ENCODE data around the gene DUOXA2. TPM values are rescaled to one million over a fixed set of nuclear protein-coding genes. Genes with fewer than 3 reads are reported as not detected.
A peak's percentile ranks its signal among the peaks of the same experiment; 100 is the strongest.
"Not testable (repeated sequence)": the region's sequence is repeated elsewhere in the genome, so short reads cannot be mapped to it uniquely, and the experiment has no call there.

Gene DUOXA2
- under 1 TPM in 1 of 2 donors, not detected in 1; 0.48 TPM for total RNA-seq
- under 1 TPM; 0.98 TPM for polyA plus RNA-seq
- long read RNA-seq, donor 1, result 0 reads
- long read RNA-seq, donor 2, result 0 reads
- long read RNA-seq, donor 3, result 0 reads
- long read RNA-seq, donor 4, result 0 reads
- long read RNA-seq, donor 5, result 0 reads

GRCh38 chr15:45114076-45114750 lies at the start of gene DUOXA2, which contains the start of gene DUOX2:
DUOXA2 (plus strand) TSS chr15:45114326; CDS start chr15:45114606, 280 bp downstream.
DUOX2 (minus strand) TSS chr15:45114172; CDS start chr15:45113411, 761 bp downstream.
- Histone ChIP-seq H3K9ac (ENCODE audit: insufficient read depth in 1 of 2, low read length in 2 of 2) (no peak within 1 kb of the TSS), H3K36me3 (ENCODE audit: control insufficient read depth in 4 of 4, insufficient read depth in 4 of 4, low read length in 4 of 4) (peaks cover 0 to under 1% (median 0%) of the 10 kb centered on the region in 4 donors), H3K4me1 (ENCODE audit: control insufficient read depth in 5 of 5, insufficient read depth in 5 of 5, low read length in 5 of 5) (peaks cover 0 to 20% (median 0%) of the 10 kb centered on the region in 5 donors), H3K9me3 (ENCODE audit: control insufficient read depth in 4 of 4, insufficient read depth in 3 of 4, low read length in 3 of 4) (peaks cover 0 to 14% (median 0%) of the 10 kb centered on the region in 4 donors), H3K4me3 (no peak within 1 kb of the TSS), H3K27ac (ENCODE audit: low read depth in 1 of 2, low read length in 1 of 2) (no peak within 1 kb of the TSS), H3K27me3 (ENCODE audit: control insufficient read depth in 3 of 3, insufficient read depth in 3 of 3, low read length in 2 of 3) (peaks cover 13 to 77% (median 70%) of the 10 kb centered on the region in 3 donors)
- WGBS, 2 donors, result 2% methylated on average over 42 of the region's 42 CpGs
- DNase-seq, result no peak
- ATAC-seq (ENCODE audit: insufficient read depth, low FRiP score), result no peak
- no peak for TF ChIP-seq CTCF (IDR thresholded peaks at IDR 0.05; ENCODE audit: control extremely low read depth, extremely low read depth)

- ATAC-seq (ENCODE audit: insufficient read depth, low FRiP score), result no peak
- 82 to 88% methylated on average over 4 of the region's 4 CpGs for WGBS, 2 donors
These were observed 49.7 kb upstream of the DUOXA2 start for GRCh38 chr15:45064386-45064785.

GRCh38 chr15:45069942-45070360 lies 44.2 kb upstream of the DUOXA2 start:
- H3K27me3 ChIP-seq (ENCODE audit: control insufficient read depth in 3 of 3, insufficient read depth in 3 of 3, low read length in 2 of 3); H3K36me3 ChIP-seq (ENCODE audit: control insufficient read depth in 4 of 4, insufficient read depth in 4 of 4, low read length in 4 of 4); ATAC-seq (ENCODE audit: insufficient read depth, low FRiP score); H3K9me3 ChIP-seq (ENCODE audit: control insufficient read depth in 4 of 4, insufficient read depth in 3 of 4, low read length in 3 of 4); H3K4me3 ChIP-seq; H3K9ac ChIP-seq (ENCODE audit: insufficient read depth in 1 of 2, low read length in 2 of 2); H3K4me1 ChIP-seq (ENCODE audit: control insufficient read depth in 5 of 5, insufficient read depth in 5 of 5, low read length in 5 of 5); DNase-seq; H3K27ac ChIP-seq (ENCODE audit: low read depth in 1 of 2, low read length in 1 of 2): not testable (repeated sequence)
- 71 to 81% methylated on average over 4 to 5 of the region's 6 CpGs for WGBS, 2 donors

More at GRCh38 chr15:45064386-45064785, 49.7 kb upstream of the DUOXA2 start:
- H3K27me3 ChIP-seq (ENCODE audit: control insufficient read depth in 3 of 3, insufficient read depth in 3 of 3, low read length in 2 of 3), result no peaks in the 10 kb centered on the region
- no peaks in the 10 kb centered on the region for H3K9me3 ChIP-seq (ENCODE audit: control insufficient read depth in 4 of 4, insufficient read depth in 3 of 4, low read length in 3 of 4)
- no peaks in the 10 kb centered on the region for H3K4me1 ChIP-seq (ENCODE audit: control insufficient read depth in 5 of 5, insufficient read depth in 5 of 5, low read length in 5 of 5)
- H3K4me3 ChIP-seq, result no peak overlapping the region
- peaks cover 0 to 2% (median 0%) of the 10 kb centered on the region in 4 donors for H3K36me3 ChIP-seq (ENCODE audit: control insufficient read depth in 4 of 4, insufficient read depth in 4 of 4, low read length in 4 of 4)
- H3K27ac ChIP-seq (ENCODE audit: low read depth in 1 of 2, low read length in 1 of 2), result no peak overlapping the region
- no peak overlapping the region for H3K9ac ChIP-seq (ENCODE audit: insufficient read depth in 1 of 2, low read length in 2 of 2)
- DNase-seq, result peak in 2 of 3 donors; percentile 21 to 42
- TF ChIP-seq CTCF (IDR thresholded peaks at IDR 0.05; ENCODE audit: control extremely low read depth, extremely low read depth), result no peak

- not testable (repeated sequence) for H3K9me3 ChIP-seq (ENCODE audit: control insufficient read depth in 4 of 4, insufficient read depth in 3 of 4, low read length in 3 of 4); H3K4me1 ChIP-seq (ENCODE audit: control insufficient read depth in 5 of 5, insufficient read depth in 5 of 5, low read length in 5 of 5); H3K36me3 ChIP-seq (ENCODE audit: control insufficient read depth in 4 of 4, insufficient read depth in 4 of 4, low read length in 4 of 4); DNase-seq; H3K9ac ChIP-seq (ENCODE audit: insufficient read depth in 1 of 2, low read length in 2 of 2); H3K27ac ChIP-seq (ENCODE audit: low read depth in 1 of 2, low read length in 1 of 2); H3K27me3 ChIP-seq (ENCODE audit: control insufficient read depth in 3 of 3, insufficient read depth in 3 of 3, low read length in 2 of 3); H3K4me3 ChIP-seq; ATAC-seq (ENCODE audit: insufficient read depth, low FRiP score)
These were observed 40.5 kb upstream of the DUOXA2 start for GRCh38 chr15:45073602-45074001.

- not testable (repeated sequence) for H3K4me3 ChIP-seq; H3K27me3 ChIP-seq (ENCODE audit: control insufficient read depth in 3 of 3, insufficient read depth in 3 of 3, low read length in 2 of 3); H3K9ac ChIP-seq (ENCODE audit: insufficient read depth in 1 of 2, low read length in 2 of 2); H3K36me3 ChIP-seq (ENCODE audit: control insufficient read depth in 4 of 4, insufficient read depth in 4 of 4, low read length in 4 of 4); ATAC-seq (ENCODE audit: insufficient read depth, low FRiP score); H3K9me3 ChIP-seq (ENCODE audit: control insufficient read depth in 4 of 4, insufficient read depth in 3 of 4, low read length in 3 of 4); DNase-seq; H3K4me1 ChIP-seq (ENCODE audit: control insufficient read depth in 5 of 5, insufficient read depth in 5 of 5, low read length in 5 of 5); H3K27ac ChIP-seq (ENCODE audit: low read depth in 1 of 2, low read length in 1 of 2)
- WGBS, 2 donors, result 100% methylated on average over 1 of the region's 9 CpGs
These were observed 38.4 kb upstream of the DUOXA2 start for GRCh38 chr15:45075440-45076320.

- DNase-seq; H3K9me3 ChIP-seq (ENCODE audit: control insufficient read depth in 4 of 4, insufficient read depth in 3 of 4, low read length in 3 of 4); H3K27me3 ChIP-seq (ENCODE audit: control insufficient read depth in 3 of 3, insufficient read depth in 3 of 3, low read length in 2 of 3); H3K4me1 ChIP-seq (ENCODE audit: control insufficient read depth in 5 of 5, insufficient read depth in 5 of 5, low read length in 5 of 5); H3K36me3 ChIP-seq (ENCODE audit: control insufficient read depth in 4 of 4, insufficient read depth in 4 of 4, low read length in 4 of 4); H3K4me3 ChIP-seq; H3K27ac ChIP-seq (ENCODE audit: low read depth in 1 of 2, low read length in 1 of 2); ATAC-seq (ENCODE audit: insufficient read depth, low FRiP score); H3K9ac ChIP-seq (ENCODE audit: insufficient read depth in 1 of 2, low read length in 2 of 2): not testable (repeated sequence)
- 69 to 80% methylated on average over 2 of the region's 2 CpGs for WGBS, 2 donors
These were observed 36.7 kb upstream of the DUOXA2 start for GRCh38 chr15:45077391-45077790.
